Mammary epithelial cell (primary cell): ENCODE measurements around the gene NPPA.

Experiments
- CTCF ChIP-seq, 2 donors: IDR thresholded peaks in 1 of 2; conservative IDR thresholded peaks in 1 of 2; 2 replicates each; pipeline ENCODE4 v1.5.1; 2011 to 2012; ENCODE audit warnings: inconsistent platforms in 2 of 2, low read length in 2 of 2, mild to moderate bottlenecking in 2 of 2, control low read depth in 1 of 2, low read depth in 1 of 2; ENCODE audit not compliant: insufficient read depth in 1 of 2; ENCODE audit errors: extremely low read depth in 1 of 2
- EZH2 ChIP-seq: IDR thresholded peaks from 2 replicates; pipeline ENCODE4 v1.6.1; 2012; ENCODE audit warnings: low read length, inconsistent platforms, borderline replicate concordance

- peak; percentile 98 to 100 for TF ChIP-seq CTCF (conservative IDR thresholded peaks at IDR 0.05 in 1 of 2, IDR thresholded peaks at IDR 0.05 in 1 of 2; ENCODE audit: extremely low read depth in 1 of 2, insufficient read depth in 1 of 2, low read depth in 1 of 2, low read length in 2 of 2)
- TF ChIP-seq EZH2, result no peak
Measured at GRCh38 chr1:11838349-11839272, 9.0 kb downstream of the NPPA start.
